GM23248 (cell line): Measurements from ENCODE around the gene GABBR2.

ENCODE experiments used
- EZH2 ChIP-seq: fragments of 200-600 bp; sonication (generic); IDR thresholded peaks from 2 replicates; pipeline ENCODE4 v1.6.1; 2018; ENCODE audit warnings: antibody characterized with exemption, mild to moderate bottlenecking; ENCODE audit not compliant: insufficient read depth, poor library complexity, severe bottlenecking
- EZH2phosphoT487 ChIP-seq: fragments of 200-600 bp; sonication (generic); IDR thresholded peaks from 2 replicates; pipeline ENCODE4 v1.6.1; 2018; ENCODE audit warnings: antibody characterized with exemption, moderate library complexity, mild to moderate bottlenecking, low read depth; ENCODE audit not compliant: insufficient read depth

DNA sequence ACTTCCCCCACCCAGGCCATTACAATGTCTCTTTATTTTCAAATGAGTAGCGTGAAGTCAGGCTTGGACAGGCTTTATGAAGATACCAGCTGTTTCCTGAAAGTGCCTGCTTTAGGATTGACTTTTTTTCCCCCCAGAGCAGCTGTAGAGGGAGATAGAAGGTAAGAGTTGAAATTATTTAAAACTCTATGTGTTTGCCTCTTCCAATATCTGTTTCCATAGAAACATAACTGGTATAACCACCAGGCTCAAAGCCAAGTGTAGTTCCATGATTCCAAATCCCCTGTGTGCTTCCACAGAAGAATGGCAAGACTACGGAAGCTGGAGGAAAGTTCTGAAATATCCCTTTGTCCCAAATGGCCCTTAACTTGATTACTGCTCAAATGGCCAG is 365.9 kb downstream of the GABBR2 start:
- TF ChIP-seq EZH2 (no peak), EZH2phosphoT487 (no peak)
